ENCODE measurements around the gene ALDOB.

The ALDOB gene

GRCh38 chr9:101417977-101418376 is 17.6 kb downstream of the ALDOB start:
- H3K9me3 ChIP-seq (ENCODE audit: insufficient read depth, low read depth, low read length) = no peaks in the 10 kb centered on the region
- H3K14ac ChIP-seq (ENCODE audit: low read length) = no peak overlapping the region
- no peak overlapping the region for H2BK120ac ChIP-seq (ENCODE audit: insufficient read depth, low read length, poor library complexity)
- no peak for DNase-seq
- no peak overlapping the region for H3K4me3 ChIP-seq (ENCODE audit: low read depth, low read length)
- H3K23ac ChIP-seq (ENCODE audit: low read length) = no peak overlapping the region
- no peak overlapping the region for H4K8ac ChIP-seq (ENCODE audit: low read depth, low read length)
- no peaks in the 10 kb centered on the region for H3K36me3 ChIP-seq (ENCODE audit: control insufficient read depth in 1 of 2, insufficient read depth in 2 of 2, low read length in 2 of 2)
- H2BK12ac ChIP-seq (ENCODE audit: low read length) = no peak overlapping the region
- no peak overlapping the region for H3K4me2 ChIP-seq (ENCODE audit: low read length)
- no peaks in the 10 kb centered on the region for H3K27me3 ChIP-seq (ENCODE audit: insufficient read depth, low read length)
- no peak overlapping the region for H2AFZ ChIP-seq (ENCODE audit: insufficient read depth, low read length, poor library complexity)
- no peak overlapping the region for H2AK5ac ChIP-seq (ENCODE audit: low read length)
- H4K91ac ChIP-seq (ENCODE audit: low read depth, low read length) = no peak overlapping the region
- H3K79me2 ChIP-seq (ENCODE audit: control insufficient read depth, insufficient read depth, low read length, poor library complexity) = no peaks in the 10 kb centered on the region
- H3K18ac ChIP-seq (ENCODE audit: low read length) = no peak overlapping the region
- no peak overlapping the region for H3K4ac ChIP-seq (ENCODE audit: low read depth, low read length)
- no peak overlapping the region for H2BK5ac ChIP-seq (ENCODE audit: low read depth, low read length, poor library complexity)
- H3K4me1 ChIP-seq (ENCODE audit: control insufficient read depth in 1 of 2, insufficient read depth in 2 of 2, low read length in 2 of 2) = no peaks in the 10 kb centered on the region
- no peak overlapping the region for H3K27ac ChIP-seq (ENCODE audit: low read depth, low read length)
- no peaks in the 10 kb centered on the region for H3K79me1 ChIP-seq (ENCODE audit: low read length)
- no peak overlapping the region for H4K12ac ChIP-seq (ENCODE audit: low read depth, low read length)
- H3K9ac ChIP-seq (ENCODE audit: low read length) = no peak overlapping the region

GRCh38 chr9:101417389-101417788 is 18.2 kb downstream of the ALDOB start:
- Histone ChIP-seq H3K36me3 (ENCODE audit: control insufficient read depth in 1 of 2, insufficient read depth in 2 of 2, low read length in 2 of 2) (no peaks in the 10 kb centered on the region), H3K79me1 (ENCODE audit: low read length) (no peaks in the 10 kb centered on the region), H4K91ac (ENCODE audit: low read depth, low read length) (no peak overlapping the region), H4K8ac (ENCODE audit: low read depth, low read length) (no peak overlapping the region), H3K79me2 (ENCODE audit: control insufficient read depth, insufficient read depth, low read length, poor library complexity) (no peaks in the 10 kb centered on the region), H3K4ac (ENCODE audit: low read depth, low read length) (no peak overlapping the region), H3K23ac (ENCODE audit: low read length) (no peak overlapping the region), H2BK5ac (ENCODE audit: low read depth, low read length, poor library complexity) (no peak overlapping the region), H3K14ac (ENCODE audit: low read length) (no peak overlapping the region), H3K9ac (ENCODE audit: low read length) (no peak overlapping the region), H3K27me3 (ENCODE audit: insufficient read depth, low read length) (no peaks in the 10 kb centered on the region), H2AFZ (ENCODE audit: insufficient read depth, low read length, poor library complexity) (no peak overlapping the region), H3K4me1 (ENCODE audit: control insufficient read depth in 1 of 2, insufficient read depth in 2 of 2, low read length in 2 of 2) (no peaks in the 10 kb centered on the region), H3K18ac (ENCODE audit: low read length) (no peak overlapping the region), H3K4me3 (ENCODE audit: low read depth, low read length) (no peak overlapping the region), H2AK5ac (ENCODE audit: low read length) (no peak overlapping the region), H3K4me2 (ENCODE audit: low read length) (no peak overlapping the region), H3K27ac (ENCODE audit: low read depth, low read length) (no peak overlapping the region), H2BK120ac (ENCODE audit: insufficient read depth, low read length, poor library complexity) (no peak overlapping the region), H2BK12ac (ENCODE audit: low read length) (no peak overlapping the region), H3K9me3 (ENCODE audit: insufficient read depth, low read depth, low read length) (no peaks in the 10 kb centered on the region), H4K12ac (ENCODE audit: low read depth, low read length) (no peak overlapping the region)
- DNase-seq = no peak

GRCh38 chr9:101415578-101415977 is 20.0 kb downstream of the ALDOB start:
- H4K91ac ChIP-seq (ENCODE audit: low read depth, low read length) = no peak overlapping the region
- H3K36me3 ChIP-seq (ENCODE audit: control insufficient read depth in 1 of 2, insufficient read depth in 2 of 2, low read length in 2 of 2) = no peaks in the 10 kb centered on the region
- no peaks in the 10 kb centered on the region for H3K79me1 ChIP-seq (ENCODE audit: low read length)
- H2AFZ ChIP-seq (ENCODE audit: insufficient read depth, low read length, poor library complexity) = no peak overlapping the region
- H2BK120ac ChIP-seq (ENCODE audit: insufficient read depth, low read length, poor library complexity) = no peak overlapping the region
- no peak overlapping the region for H3K27ac ChIP-seq (ENCODE audit: low read depth, low read length)
- H3K9ac ChIP-seq (ENCODE audit: low read length) = no peak overlapping the region
- H3K9me3 ChIP-seq (ENCODE audit: insufficient read depth, low read depth, low read length) = no peaks in the 10 kb centered on the region
- H3K18ac ChIP-seq (ENCODE audit: low read length) = no peak overlapping the region
- no peaks in the 10 kb centered on the region for H3K79me2 ChIP-seq (ENCODE audit: control insufficient read depth, insufficient read depth, low read length, poor library complexity)
- no peak overlapping the region for H4K8ac ChIP-seq (ENCODE audit: low read depth, low read length)
- H3K4me1 ChIP-seq (ENCODE audit: control insufficient read depth in 1 of 2, insufficient read depth in 2 of 2, low read length in 2 of 2) = no peaks in the 10 kb centered on the region
- no peak overlapping the region for H3K4ac ChIP-seq (ENCODE audit: low read depth, low read length)
- H3K14ac ChIP-seq (ENCODE audit: low read length) = no peak overlapping the region
- DNase-seq = no peak
- H3K4me3 ChIP-seq (ENCODE audit: low read depth, low read length) = no peak overlapping the region
- no peak overlapping the region for H2BK5ac ChIP-seq (ENCODE audit: low read depth, low read length, poor library complexity)
- H2AK5ac ChIP-seq (ENCODE audit: low read length) = no peak overlapping the region
- H4K12ac ChIP-seq (ENCODE audit: low read depth, low read length) = no peak overlapping the region
- H2BK12ac ChIP-seq (ENCODE audit: low read length) = no peak overlapping the region
- H3K27me3 ChIP-seq (ENCODE audit: insufficient read depth, low read length) = no peaks in the 10 kb centered on the region
- H3K4me2 ChIP-seq (ENCODE audit: low read length) = no peak overlapping the region
- no peak overlapping the region for H3K23ac ChIP-seq (ENCODE audit: low read length)

- H2AFZ ChIP-seq (ENCODE audit: insufficient read depth, low read length, poor library complexity) = no peak overlapping the region
- H3K36me3 ChIP-seq (ENCODE audit: control insufficient read depth in 1 of 2, insufficient read depth in 2 of 2, low read length in 2 of 2) = no peaks in the 10 kb centered on the region
- no peaks in the 10 kb centered on the region for H3K27me3 ChIP-seq (ENCODE audit: insufficient read depth, low read length)
- H3K79me2 ChIP-seq (ENCODE audit: control insufficient read depth, insufficient read depth, low read length, poor library complexity) = no peaks in the 10 kb centered on the region
- no peak overlapping the region for H4K8ac ChIP-seq (ENCODE audit: low read depth, low read length)
- H3K27ac ChIP-seq (ENCODE audit: low read depth, low read length) = no peak overlapping the region
- H3K79me1 ChIP-seq (ENCODE audit: low read length) = no peaks in the 10 kb centered on the region
- no peak overlapping the region for H4K12ac ChIP-seq (ENCODE audit: low read depth, low read length)
- no peak overlapping the region for H3K23ac ChIP-seq (ENCODE audit: low read length)
- no peak overlapping the region for H3K4me3 ChIP-seq (ENCODE audit: low read depth, low read length)
- no peak overlapping the region for H3K18ac ChIP-seq (ENCODE audit: low read length)
- no peaks in the 10 kb centered on the region for H3K4me1 ChIP-seq (ENCODE audit: control insufficient read depth in 1 of 2, insufficient read depth in 2 of 2, low read length in 2 of 2)
- no peak overlapping the region for H3K9ac ChIP-seq (ENCODE audit: low read length)
- H3K4ac ChIP-seq (ENCODE audit: low read depth, low read length) = no peak overlapping the region
- H3K14ac ChIP-seq (ENCODE audit: low read length) = no peak overlapping the region
- H2BK12ac ChIP-seq (ENCODE audit: low read length) = no peak overlapping the region
- H3K9me3 ChIP-seq (ENCODE audit: insufficient read depth, low read depth, low read length) = no peaks in the 10 kb centered on the region
- H2BK120ac ChIP-seq (ENCODE audit: insufficient read depth, low read length, poor library complexity) = no peak overlapping the region
- no peak overlapping the region for H2AK5ac ChIP-seq (ENCODE audit: low read length)
- no peak overlapping the region for H2BK5ac ChIP-seq (ENCODE audit: low read depth, low read length, poor library complexity)
- no peak overlapping the region for H3K4me2 ChIP-seq (ENCODE audit: low read length)
- no peak overlapping the region for H4K91ac ChIP-seq (ENCODE audit: low read depth, low read length)
- DNase-seq = no peak
These were observed 20.7 kb downstream of the ALDOB start for GRCh38 chr9:101414839-101415238.

GRCh38 chr9:101409079-101409477 is 26.5 kb downstream of the ALDOB start:
- H3K4ac ChIP-seq (ENCODE audit: low read depth, low read length) = no peak overlapping the region
- no peak overlapping the region for H3K14ac ChIP-seq (ENCODE audit: low read length)
- no peak overlapping the region for H3K27ac ChIP-seq (ENCODE audit: low read depth, low read length)
- H3K4me2 ChIP-seq (ENCODE audit: low read length) = no peak overlapping the region
- H3K23ac ChIP-seq (ENCODE audit: low read length) = no peak overlapping the region
- no peak overlapping the region for H3K9ac ChIP-seq (ENCODE audit: low read length)
- no peak overlapping the region for H2AFZ ChIP-seq (ENCODE audit: insufficient read depth, low read length, poor library complexity)
- H3K27me3 ChIP-seq (ENCODE audit: insufficient read depth, low read length) = no peaks in the 10 kb centered on the region
- H3K79me2 ChIP-seq (ENCODE audit: control insufficient read depth, insufficient read depth, low read length, poor library complexity) = no peaks in the 10 kb centered on the region
- H4K8ac ChIP-seq (ENCODE audit: low read depth, low read length) = no peak overlapping the region
- H2BK5ac ChIP-seq (ENCODE audit: low read depth, low read length, poor library complexity) = no peak overlapping the region
- no peak overlapping the region for H3K4me3 ChIP-seq (ENCODE audit: low read depth, low read length)
- peaks cover 12% of the 10 kb centered on the region for H3K9me3 ChIP-seq (ENCODE audit: insufficient read depth, low read depth, low read length)
- H2AK5ac ChIP-seq (ENCODE audit: low read length) = no peak overlapping the region
- H4K12ac ChIP-seq (ENCODE audit: low read depth, low read length) = no peak overlapping the region
- no peak overlapping the region for H2BK12ac ChIP-seq (ENCODE audit: low read length)
- H3K36me3 ChIP-seq (ENCODE audit: control insufficient read depth in 1 of 2, insufficient read depth in 2 of 2, low read length in 2 of 2) = peaks cover 8 to 25% of the 10 kb centered on the region in 2 experiments
- no peaks in the 10 kb centered on the region for H3K79me1 ChIP-seq (ENCODE audit: low read length)
- no peaks in the 10 kb centered on the region for H3K4me1 ChIP-seq (ENCODE audit: control insufficient read depth in 1 of 2, insufficient read depth in 2 of 2, low read length in 2 of 2)
- no peak overlapping the region for H3K18ac ChIP-seq (ENCODE audit: low read length)
- no peak overlapping the region for H2BK120ac ChIP-seq (ENCODE audit: insufficient read depth, low read length, poor library complexity)
- WGBS (ENCODE audit: extremely low coverage, insufficient coverage, insufficient read length) = no CpG with 5 or more reads among the region's 4 CpGs
- DNase-seq = no peak
- no peak overlapping the region for H4K91ac ChIP-seq (ENCODE audit: low read depth, low read length)

All from trophoblast cell (in vitro differentiated cells and primary cell).